Stimulated activated naive CD8-positive, alpha-beta T cell treated with anti-CD3 and anti-CD28 coated beads, Interleukin-15, Interleukin-2, amounts not matched to agents 100 U/mL and 50 U/mL, for 24 hours (primary cell): ENCODE results near the gene ISL2.

Experiments used
- ATAC-seq: fragments of 150-1000 bp; cut with Tn5 transposase; one replicate; pipeline ENCODE4 v1.10.0; 2021
- DNase-seq: peaks from one replicate; pipeline ENCODE4 v3.0.0; 2021

The ISL2 gene

DNA sequence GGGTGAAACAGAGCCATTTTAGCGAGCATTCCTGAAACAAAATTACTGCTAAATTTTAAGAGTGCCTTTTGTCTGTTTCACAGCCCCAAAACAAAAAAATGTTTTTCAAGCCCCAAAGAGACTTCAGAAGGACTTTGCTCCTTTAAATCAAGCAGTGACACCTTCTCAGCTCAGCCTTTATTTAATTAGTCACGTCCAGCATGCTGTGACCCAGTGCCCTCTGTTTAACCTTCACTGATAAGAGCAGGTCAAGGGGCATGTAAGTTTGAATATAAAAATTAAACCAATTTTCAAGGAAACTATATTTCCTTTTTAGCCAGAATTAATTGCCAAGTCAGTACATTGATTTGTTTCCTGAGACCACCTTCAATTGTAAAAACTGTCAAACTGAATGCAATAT, 40.6 kb downstream of the ISL2 start:
- ATAC-seq = no peak

DNA sequence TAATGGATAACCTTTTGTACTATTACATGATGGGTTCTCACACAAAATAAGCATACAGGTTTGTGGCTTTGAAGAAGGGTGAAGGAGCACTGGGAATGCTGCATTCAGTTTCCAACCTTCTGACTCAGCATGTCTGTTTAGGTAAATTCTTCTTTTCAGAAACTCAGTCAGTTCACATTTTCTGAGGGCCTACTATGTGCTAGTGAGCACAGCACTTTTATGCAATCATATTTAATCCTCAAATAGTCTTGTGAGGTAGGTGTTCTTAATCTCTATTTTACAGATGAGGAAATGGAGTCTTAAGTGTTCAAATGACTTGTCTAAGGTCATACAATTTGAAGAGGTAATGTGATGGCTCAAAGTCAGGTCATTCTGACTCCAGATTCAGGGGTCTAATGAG, 41.2 kb downstream of the ISL2 start:
- ATAC-seq = no peak
- DNase-seq = no peak

More for the DNA sequence above, 40.6 kb downstream of the ISL2 start:
- DNase-seq = no peak

- no peak for ATAC-seq
- DNase-seq = no peak
Observed at GRCh38 chr15:76378691-76379090, 42.1 kb downstream of the ISL2 start.

DNA sequence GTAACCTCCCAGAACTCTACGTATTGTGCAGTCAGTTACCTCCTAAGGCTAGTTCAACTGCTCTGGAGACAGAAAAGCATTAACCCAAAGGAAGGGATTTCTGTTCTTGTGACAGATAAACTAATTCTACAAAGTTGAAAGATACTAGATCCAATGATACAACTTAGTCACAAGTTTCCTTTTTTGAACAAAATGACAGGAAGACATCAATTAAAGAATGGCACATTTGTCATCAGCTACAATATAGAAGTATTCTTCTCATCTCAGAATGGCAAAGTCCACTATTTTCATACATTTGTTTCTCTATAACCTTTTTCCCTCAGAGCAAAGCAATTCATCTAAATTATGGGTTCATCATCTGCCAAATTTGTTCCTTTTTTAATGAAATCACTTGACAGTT, 43.7 kb downstream of the ISL2 start:
- no peak for ATAC-seq
- no peak for DNase-seq

GRCh38 chr15:76381366-76381765, 44.8 kb downstream of the ISL2 start:
- no peak for ATAC-seq

DNA sequence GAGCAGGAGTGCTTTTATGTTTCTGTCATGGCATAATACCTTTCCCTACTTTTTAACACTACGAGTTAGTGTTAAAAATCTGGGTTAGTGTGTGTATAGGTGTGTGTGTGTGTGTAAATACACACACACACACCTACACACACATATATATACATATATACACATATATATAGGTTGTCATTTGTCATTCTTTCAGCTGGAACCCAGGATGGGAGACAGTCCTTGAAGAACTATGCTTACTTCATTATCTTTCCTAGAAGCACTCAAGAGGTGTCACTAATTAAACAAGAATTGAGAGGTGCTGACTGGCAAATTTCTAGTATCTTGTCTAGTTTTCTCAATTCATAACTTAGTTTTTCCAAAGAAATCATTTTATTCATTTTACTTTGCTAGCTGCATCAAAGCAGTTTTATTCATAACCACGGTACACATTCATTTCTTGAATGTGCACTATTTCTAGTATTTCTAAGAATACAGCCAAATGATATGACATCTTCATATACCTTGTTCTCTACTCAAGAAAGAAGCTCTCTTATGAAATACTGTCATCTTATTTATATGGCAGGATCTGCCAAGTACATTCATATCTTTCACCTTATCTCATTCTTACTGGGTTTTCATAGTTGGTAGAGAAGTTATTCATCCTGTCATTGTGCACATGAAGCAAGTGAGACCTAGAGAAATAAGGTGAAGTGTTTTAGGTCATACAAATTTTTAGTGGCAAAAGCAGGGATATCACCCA, 46.6 kb downstream of the ISL2 start:
- ATAC-seq (no peak), DNase-seq (no peak)

More at GRCh38 chr15:76381366-76381765, 44.8 kb downstream of the ISL2 start:
- no peak for DNase-seq

- DNase-seq = no peak
- ATAC-seq = no peak
Observed at GRCh38 chr15:76384409-76384808, 47.8 kb downstream of the ISL2 start.

GRCh38 chr15:76386178-76386577, 49.6 kb downstream of the ISL2 start:
- no peak for ATAC-seq
- no peak for DNase-seq

DNA sequence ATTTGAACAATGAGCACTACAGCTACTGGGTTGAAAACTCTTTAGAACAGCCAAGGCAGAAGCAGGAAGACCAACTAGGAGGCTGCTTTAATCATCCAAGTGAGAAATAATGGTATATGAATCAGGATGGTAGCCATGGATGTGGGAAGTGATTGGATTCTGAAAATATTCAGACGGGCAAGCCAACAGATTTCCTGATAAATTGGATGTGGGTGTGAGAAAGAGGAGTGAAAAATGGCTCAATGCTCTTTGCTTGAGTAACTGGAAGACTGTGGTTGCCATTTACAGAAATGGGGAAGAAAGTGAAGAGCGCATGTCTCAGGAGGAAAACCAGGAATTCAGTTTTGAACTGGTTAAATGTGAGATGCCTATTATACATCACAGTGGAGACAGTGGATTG, 50.4 kb downstream of the ISL2 start:
- DNase-seq = no peak
- no peak for ATAC-seq

- ATAC-seq = no peak
- no peak for DNase-seq
Observed at GRCh38 chr15:76390571-76390970, 54.0 kb downstream of the ISL2 start.

GRCh38 chr15:76391309-76391708, 54.7 kb downstream of the ISL2 start:
- ATAC-seq = no peak

DNA sequence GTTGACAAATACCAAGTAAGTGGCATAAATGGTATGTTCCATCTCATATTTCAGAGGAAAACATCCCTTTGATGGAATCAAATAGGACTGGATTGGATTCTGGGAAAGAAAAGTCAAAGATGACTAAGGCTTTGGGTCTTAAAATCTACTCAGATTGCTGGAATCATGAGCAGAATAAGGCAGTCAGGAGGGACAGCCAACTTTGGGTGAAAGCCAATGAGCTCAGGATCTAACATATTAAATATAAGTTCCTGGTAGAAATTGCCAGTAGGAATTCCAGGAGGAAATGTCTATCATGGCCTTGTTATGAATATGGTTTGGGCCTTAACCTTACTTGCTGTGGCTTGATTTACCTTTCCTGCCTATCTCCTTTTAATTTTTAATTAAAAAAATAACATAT, 55.3 kb downstream of the ISL2 start:
- no peak for ATAC-seq
- no peak for DNase-seq

More at GRCh38 chr15:76391309-76391708, 54.7 kb downstream of the ISL2 start:
- no peak for DNase-seq
